Stimulated activated CD4-positive, alpha-beta T cell treated with anti-CD3 and anti-CD28 coated beads, Interleukin-15, amount 100 ng/mL, for 1 hour (primary cell): Measurements from ENCODE around the gene SEC23A.

Source experiments
- DNase-seq, 2 donors: peaks; one replicate each; pipeline ENCODE4 v3.0.0-alpha.2; 2020; ENCODE audit warnings: low read depth in 1 of 2, low spot score in 1 of 2

Gene SEC23A

DNA sequence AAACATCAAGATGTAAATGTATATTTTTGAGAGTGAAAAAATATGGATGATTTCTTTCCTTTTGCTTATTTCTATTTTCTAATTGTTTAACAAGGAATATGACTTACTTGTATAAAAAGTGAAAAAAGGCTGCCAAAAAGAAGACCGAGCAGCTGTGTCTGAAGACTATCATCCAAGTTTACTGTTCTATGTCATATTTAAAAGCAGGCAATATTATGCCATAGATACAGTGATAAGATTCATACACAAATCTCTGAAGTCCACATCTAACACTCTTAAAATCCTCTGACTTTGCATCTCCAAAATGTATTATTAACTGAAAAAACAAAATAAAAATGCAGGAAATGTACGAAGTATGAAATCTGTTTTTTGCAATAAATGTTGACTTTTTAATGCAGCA lies 109.1 kb downstream of the SEC23A start:
- no peak for DNase-seq

DNA sequence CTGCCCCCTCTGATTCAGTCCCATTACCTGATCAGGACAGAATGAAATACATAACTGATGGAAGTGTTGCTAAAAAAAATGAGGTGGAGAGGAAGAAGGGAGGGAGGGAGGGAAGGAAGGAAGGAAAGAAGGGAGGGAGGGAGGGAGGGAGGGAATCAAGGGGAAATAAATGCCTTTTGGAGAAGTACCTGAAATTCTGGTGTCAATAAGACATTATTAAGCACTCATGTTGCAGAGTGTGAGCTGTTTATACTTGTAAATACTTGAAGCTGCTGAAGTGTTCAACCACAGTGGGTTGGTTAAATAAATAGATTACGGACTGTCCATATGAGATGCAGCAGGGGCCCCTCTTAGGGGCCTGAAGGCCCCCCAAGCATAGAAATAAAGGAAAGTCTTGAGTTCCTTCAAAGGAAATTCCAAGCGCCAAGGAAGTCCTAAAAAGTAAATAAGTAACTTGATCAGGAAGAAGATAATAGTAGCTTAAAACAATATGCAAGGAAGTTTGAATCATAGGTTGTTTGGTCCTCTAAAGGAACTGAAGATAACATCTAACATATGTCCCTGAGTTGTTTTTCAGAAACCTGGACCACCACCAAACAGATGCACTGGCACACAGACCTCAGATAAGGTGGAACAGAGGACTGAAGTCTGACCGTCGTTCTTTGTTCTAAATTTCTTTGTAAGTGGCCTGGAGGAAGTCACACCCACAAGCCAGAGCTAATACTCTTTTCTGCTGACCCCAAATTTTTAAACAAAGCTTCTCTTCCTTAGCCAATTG lies 110.8 kb downstream of the SEC23A start:
- no peak for DNase-seq

DNA sequence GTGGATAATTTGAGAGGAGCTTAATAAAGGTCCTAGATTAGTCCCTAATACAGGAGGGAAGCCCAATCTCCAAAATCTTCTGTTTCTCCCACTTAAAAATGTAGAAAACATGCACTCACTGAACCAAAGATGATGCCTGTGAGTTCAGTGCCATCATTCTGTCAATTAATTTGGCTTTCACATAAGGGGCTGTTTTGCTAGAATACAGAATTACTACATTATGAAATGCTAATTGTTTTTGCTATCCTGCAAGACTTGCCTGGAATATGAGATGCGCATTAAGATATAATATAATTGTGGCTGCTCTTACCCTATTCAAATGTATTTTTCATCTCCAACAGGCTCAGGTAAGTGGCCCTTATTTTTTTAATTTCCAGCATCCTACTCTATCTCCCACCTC lies 111.7 kb downstream of the SEC23A start:
- DNase-seq = no peak

- DNase-seq = no peak
Observed at GRCh38 chr14:38989922-38990546, 113.0 kb downstream of the SEC23A start.

DNA sequence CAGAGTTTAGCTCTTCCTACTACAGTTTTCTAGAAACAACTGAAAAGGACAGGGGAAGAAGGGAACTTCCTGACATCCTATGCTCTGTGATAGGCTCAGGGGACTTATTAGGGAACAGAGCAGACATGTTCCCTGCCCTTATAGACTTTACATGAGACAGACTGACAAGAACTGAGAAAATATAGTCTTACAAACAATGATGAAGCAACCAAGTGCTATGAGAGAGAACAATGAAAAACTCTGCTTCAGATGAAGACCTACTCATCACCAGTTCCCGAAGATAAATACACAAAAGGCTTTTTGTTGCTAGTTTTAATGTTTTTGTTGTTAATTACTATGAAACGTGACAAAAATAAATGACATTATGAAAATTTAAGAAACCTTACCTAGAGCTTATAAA lies 115.3 kb downstream of the SEC23A start:
- no peak for DNase-seq

GRCh38 chr14:38982837-38983236 lies 120.2 kb downstream of the SEC23A start:
- no peak for DNase-seq

GRCh38 chr14:38982278-38982677 lies 120.8 kb downstream of the SEC23A start:
- no peak for DNase-seq
